HL-60 (cell line): Measurements from ENCODE around the gene COMP.

Source experiments
- CTCF ChIP-seq: IDR thresholded peaks from one replicate; pipeline ENCODE4 v1.5.1; 2011; ENCODE audit warnings: low read length, control low read depth, inconsistent platforms; ENCODE audit not compliant: insufficient read depth
- GABPA ChIP-seq: IDR thresholded peaks from 2 replicates; pipeline ENCODE4 v1.6.1; 2012; ENCODE audit warnings: low read depth
- POLR2AphosphoS5 ChIP-seq: IDR thresholded peaks from 2 replicates; pipeline ENCODE4 v1.6.1; 2012; ENCODE audit warnings: low read depth
- TF ChIP-seq, protein P1 (sequence below): IDR thresholded peaks from 2 replicates; pipeline ENCODE4 v1.6.1; 2012; ENCODE audit warnings: low read depth; ENCODE audit not compliant: insufficient replicate concordance

- no peak for TF ChIP-seq GABPA
- no peak for TF ChIP-seq POLR2AphosphoS5
- TF ChIP-seq CTCF, result no peak
- TF ChIP-seq, protein P1, sequence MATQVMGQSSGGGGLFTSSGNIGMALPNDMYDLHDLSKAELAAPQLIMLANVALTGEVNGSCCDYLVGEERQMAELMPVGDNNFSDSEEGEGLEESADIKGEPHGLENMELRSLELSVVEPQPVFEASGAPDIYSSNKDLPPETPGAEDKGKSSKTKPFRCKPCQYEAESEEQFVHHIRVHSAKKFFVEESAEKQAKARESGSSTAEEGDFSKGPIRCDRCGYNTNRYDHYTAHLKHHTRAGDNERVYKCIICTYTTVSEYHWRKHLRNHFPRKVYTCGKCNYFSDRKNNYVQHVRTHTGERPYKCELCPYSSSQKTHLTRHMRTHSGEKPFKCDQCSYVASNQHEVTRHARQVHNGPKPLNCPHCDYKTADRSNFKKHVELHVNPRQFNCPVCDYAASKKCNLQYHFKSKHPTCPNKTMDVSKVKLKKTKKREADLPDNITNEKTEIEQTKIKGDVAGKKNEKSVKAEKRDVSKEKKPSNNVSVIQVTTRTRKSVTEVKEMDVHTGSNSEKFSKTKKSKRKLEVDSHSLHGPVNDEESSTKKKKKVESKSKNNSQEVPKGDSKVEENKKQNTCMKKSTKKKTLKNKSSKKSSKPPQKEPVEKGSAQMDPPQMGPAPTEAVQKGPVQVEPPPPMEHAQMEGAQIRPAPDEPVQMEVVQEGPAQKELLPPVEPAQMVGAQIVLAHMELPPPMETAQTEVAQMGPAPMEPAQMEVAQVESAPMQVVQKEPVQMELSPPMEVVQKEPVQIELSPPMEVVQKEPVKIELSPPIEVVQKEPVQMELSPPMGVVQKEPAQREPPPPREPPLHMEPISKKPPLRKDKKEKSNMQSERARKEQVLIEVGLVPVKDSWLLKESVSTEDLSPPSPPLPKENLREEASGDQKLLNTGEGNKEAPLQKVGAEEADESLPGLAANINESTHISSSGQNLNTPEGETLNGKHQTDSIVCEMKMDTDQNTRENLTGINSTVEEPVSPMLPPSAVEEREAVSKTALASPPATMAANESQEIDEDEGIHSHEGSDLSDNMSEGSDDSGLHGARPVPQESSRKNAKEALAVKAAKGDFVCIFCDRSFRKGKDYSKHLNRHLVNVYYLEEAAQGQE, result no peak
These were observed 30.4 kb downstream of the COMP start for GRCh38 chr19:18760440-18761383.
